HG03571 (cell line): ENCODE results near the gene TRPV6.

Experiments
- ATAC-seq: cut with Tn5 transposase; IDR thresholded peaks from one replicate; pipeline ENCODE4 v1.9.1; 2021; ENCODE audit not compliant: unreplicated experiment

TRPV6 gene

GRCh38 chr7:142885311-142886230 is at the start of gene TRPV6:
Gene TRPV6 (minus strand): TSS chr7:142885745.
- no peak for ATAC-seq

- no peak for ATAC-seq
Observed at GRCh38 chr7:142934056-142934455, 48.5 kb upstream of the TRPV6 start.

- ATAC-seq: no peak
Observed at GRCh38 chr7:142933624-142934023, 48.1 kb upstream of the TRPV6 start, which contains the start of gene TRPV5. Gene TRPV5 (minus strand): TSS chr7:142933746. CDS start chr7:142933459, 287 bp downstream.

GRCh38 chr7:142933092-142933475 is 47.5 kb upstream of the TRPV6 start:
- no peak for ATAC-seq

- no peak for ATAC-seq
Observed at GRCh38 chr7:142932386-142933091, 47.0 kb upstream of the TRPV6 start.

GRCh38 chr7:142930126-142930730 is 44.7 kb upstream of the TRPV6 start:
- ATAC-seq: no peak

- no peak for ATAC-seq
Observed at GRCh38 chr7:142927949-142928348, 42.4 kb upstream of the TRPV6 start.

- no peak for ATAC-seq
Observed at GRCh38 chr7:142927085-142927745, 41.7 kb upstream of the TRPV6 start.

GRCh38 chr7:142925413-142925812 is 39.9 kb upstream of the TRPV6 start:
- no peak for ATAC-seq

GRCh38 chr7:142923391-142923790 is 37.8 kb upstream of the TRPV6 start:
- ATAC-seq: no peak

- ATAC-seq: no peak
Observed at GRCh38 chr7:142919656-142920055, 34.1 kb upstream of the TRPV6 start.

GRCh38 chr7:142918901-142919300 is 33.4 kb upstream of the TRPV6 start:
- ATAC-seq: no peak

GRCh38 chr7:142917447-142917846 is 31.9 kb upstream of the TRPV6 start:
- ATAC-seq: no peak

GRCh38 chr7:142916508-142916907 is 31.0 kb upstream of the TRPV6 start:
- no peak for ATAC-seq

- no peak for ATAC-seq
Observed at GRCh38 chr7:142915315-142915714, 29.8 kb upstream of the TRPV6 start.

GRCh38 chr7:142914121-142914520 is 28.6 kb upstream of the TRPV6 start:
- ATAC-seq: no peak

- ATAC-seq: no peak
Observed at GRCh38 chr7:142913566-142913965, 28.0 kb upstream of the TRPV6 start.

GRCh38 chr7:142913051-142913450 is 27.5 kb upstream of the TRPV6 start:
- no peak for ATAC-seq

- ATAC-seq: no peak
Observed at GRCh38 chr7:142910481-142910880, 24.9 kb upstream of the TRPV6 start.

GRCh38 chr7:142910031-142910433 is 24.5 kb upstream of the TRPV6 start:
- ATAC-seq: no peak
